ENCODE results near the gene TRIM56. TPM values are rescaled to one million over a fixed set of nuclear protein-coding genes. Genes with fewer than 3 reads are reported as not detected.

Gene TRIM56
- total and polyA plus RNA-seq, 2 of the 13 experiments (the other 11 are each of a cell fraction or from before 2014, with no cell fraction given), result 3.2 to 7.1 TPM

- TF ChIP-seq ARID5B (CRISPR knock-in tag; IDR thresholded peaks at IDR 0.05) (peak; percentile 77), NFYB (CRISPR knock-in tag; IDR thresholded peaks at IDR 0.05) (no peak), ZNF556 (CRISPR knock-in tag; IDR thresholded peaks at IDR 0.05; ENCODE audit: borderline replicate concordance) (0 out of 2 replicates have a peak, but pooled peaks have one; percentile 31), ZBTB26 (CRISPR knock-in tag; IDR thresholded peaks at IDR 0.05; ENCODE audit: borderline replicate concordance) (no peak; the same call in 1 of the 2 replicates), KAT2B (IDR thresholded peaks at IDR 0.05; ENCODE audit: borderline replicate concordance, low read depth, low read length) (no peak), UBTF (CRISPR knock-in tag; IDR thresholded peaks at IDR 0.05) (peak; percentile 43; the same call in 1 of the 2 replicates), ZNF784 (CRISPR knock-in tag; IDR thresholded peaks at IDR 0.05; ENCODE audit: borderline replicate concordance) (no peak), GATA4 (IDR thresholded peaks at IDR 0.05; ENCODE audit: borderline replicate concordance, low read depth) (no peak), ZNF430 (CRISPR knock-in tag; IDR thresholded peaks at IDR 0.05) (no peak), HNRNPH1 (optimal IDR thresholded peaks at IDR 0.05; ENCODE audit: low read depth, low read length) (no peak), FOXK2 (IDR thresholded peaks at IDR 0.05) (no peak), TMF1 (CRISPR knock-in tag; IDR thresholded peaks at IDR 0.05; ENCODE audit: low read depth) (0 out of 2 replicates have a peak, but pooled peaks have one; percentile 8), HNF4A (CRISPR knock-in tag; IDR thresholded peaks at IDR 0.05) (no peak), FOXK1 (CRISPR knock-in tag; IDR thresholded peaks at IDR 0.05; ENCODE audit: borderline replicate concordance, low read depth) (peak; percentile 63; the same call in 1 of the 2 replicates), MTA3 (CRISPR knock-in tag; IDR thresholded peaks at IDR 0.05) (no peak), FOXO1 (CRISPR knock-in tag; IDR thresholded peaks at IDR 0.05) (peak; percentile 85), ZNF691 (CRISPR knock-in tag; IDR thresholded peaks at IDR 0.05; ENCODE audit: borderline replicate concordance, low read depth) (no peak; the same call in 1 of the 2 replicates), SAP130 (CRISPR knock-in tag; IDR thresholded peaks at IDR 0.05; ENCODE audit: low read depth) (peak; percentile 78), TBX3 (IDR thresholded peaks at IDR 0.05; ENCODE audit: borderline replicate concordance) (no peak), PHB2 (IDR thresholded peaks at IDR 0.05; ENCODE audit: partially characterized antibody) (no peak)
These were observed 39.2 kb downstream of the TRIM56 start (continued) for GRCh38 chr7:101124376-101125056.
